ENCODE measurements around the gene LPP.
A peak's percentile ranks its signal among the peaks of the same experiment; 100 is the strongest.

The LPP gene

DNA sequence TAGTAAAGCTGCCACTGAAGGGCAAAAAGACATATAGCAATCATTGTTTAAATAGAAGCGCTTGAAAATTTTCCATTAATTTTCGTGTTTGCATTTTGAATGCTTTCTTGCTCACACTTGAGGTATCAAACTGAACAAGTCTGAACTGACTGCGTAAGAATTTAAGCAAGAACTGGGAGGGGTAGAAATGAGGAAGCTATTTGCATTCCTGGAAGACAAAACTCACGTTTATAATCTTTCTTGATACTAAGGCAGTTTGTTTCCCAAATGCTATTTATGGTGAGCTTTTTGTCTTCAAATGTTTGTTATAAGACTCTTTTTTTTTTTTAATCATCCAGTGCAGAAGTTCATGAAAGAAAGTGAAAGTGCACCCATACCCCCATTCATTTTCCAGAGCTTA lies 518.0 kb downstream of the LPP start:
- Histone ChIP-seq H3K27ac (ENCODE audit: low read depth, low read length, poor library complexity, severe bottlenecking) (no peak overlapping the region), H3K4me2 (ENCODE audit: low read length) (peak overlapping the region; percentile 23)

DNA sequence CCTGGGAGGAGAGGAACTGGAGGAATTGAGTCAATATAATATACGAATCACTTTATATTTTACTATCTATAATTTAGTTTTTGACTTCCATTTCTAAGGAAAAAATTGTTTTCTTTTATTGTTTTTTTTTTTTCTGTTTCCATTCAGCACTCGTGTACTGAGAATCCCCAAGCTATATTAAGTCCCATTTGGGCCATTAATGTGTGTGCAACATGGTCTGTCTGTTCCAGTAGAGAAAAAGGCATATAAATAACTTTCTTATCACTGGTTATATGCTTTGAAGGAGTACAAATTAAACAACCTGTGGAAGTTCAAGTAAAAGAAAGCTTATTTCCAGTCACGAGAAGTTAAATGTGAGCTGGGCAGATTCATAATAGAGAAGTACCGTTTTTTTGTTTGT lies 518.9 kb downstream of the LPP start:
- Histone ChIP-seq H3K9me3 (ENCODE audit: low read length) (no peaks in the 10 kb centered on the region), H2AFZ (ENCODE audit: low read length) (no peak overlapping the region), H3K4me1 (ENCODE audit: insufficient read depth, low read length, severe bottlenecking) (peaks cover 11% of the 10 kb centered on the region), H3K4me2 (ENCODE audit: low read length) (no peak overlapping the region), H3K4me3 (ENCODE audit: low read depth, low read length, poor library complexity, severe bottlenecking) (no peak overlapping the region), H3K27me3 (ENCODE audit: insufficient read depth, low read length) (no peaks in the 10 kb centered on the region), H3K36me3 (ENCODE audit: insufficient read depth, low read length) (no peaks in the 10 kb centered on the region; the same call in 1 of the 2 replicates), H4K20me1 (ENCODE audit: insufficient read depth, low read length) (no peaks in the 10 kb centered on the region), H3K79me2 (ENCODE audit: insufficient read depth, low read length) (no peaks in the 10 kb centered on the region), H3K9ac (ENCODE audit: low read length) (no peak overlapping the region), H3K9me2 (ENCODE audit: low read depth, low read length) (no peaks in the 10 kb centered on the region), H3K27ac (ENCODE audit: low read depth, low read length, poor library complexity, severe bottlenecking) (no peak overlapping the region), H3F3A (ENCODE audit: insufficient read depth, low read length) (no peaks in the 10 kb centered on the region)
- TF ChIP-seq, protein P1, sequence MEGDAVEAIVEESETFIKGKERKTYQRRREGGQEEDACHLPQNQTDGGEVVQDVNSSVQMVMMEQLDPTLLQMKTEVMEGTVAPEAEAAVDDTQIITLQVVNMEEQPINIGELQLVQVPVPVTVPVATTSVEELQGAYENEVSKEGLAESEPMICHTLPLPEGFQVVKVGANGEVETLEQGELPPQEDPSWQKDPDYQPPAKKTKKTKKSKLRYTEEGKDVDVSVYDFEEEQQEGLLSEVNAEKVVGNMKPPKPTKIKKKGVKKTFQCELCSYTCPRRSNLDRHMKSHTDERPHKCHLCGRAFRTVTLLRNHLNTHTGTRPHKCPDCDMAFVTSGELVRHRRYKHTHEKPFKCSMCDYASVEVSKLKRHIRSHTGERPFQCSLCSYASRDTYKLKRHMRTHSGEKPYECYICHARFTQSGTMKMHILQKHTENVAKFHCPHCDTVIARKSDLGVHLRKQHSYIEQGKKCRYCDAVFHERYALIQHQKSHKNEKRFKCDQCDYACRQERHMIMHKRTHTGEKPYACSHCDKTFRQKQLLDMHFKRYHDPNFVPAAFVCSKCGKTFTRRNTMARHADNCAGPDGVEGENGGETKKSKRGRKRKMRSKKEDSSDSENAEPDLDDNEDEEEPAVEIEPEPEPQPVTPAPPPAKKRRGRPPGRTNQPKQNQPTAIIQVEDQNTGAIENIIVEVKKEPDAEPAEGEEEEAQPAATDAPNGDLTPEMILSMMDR (IDR thresholded peaks at IDR 0.05; ENCODE audit: low read length), result no peak
- TF ChIP-seq EZH2 (IDR thresholded peaks at IDR 0.05; ENCODE audit: borderline replicate concordance, low read length), result no peak

More for the DNA sequence above, 518.0 kb downstream of the LPP start:
- Histone ChIP-seq H2AFZ (ENCODE audit: low read length) (no peak overlapping the region), H3F3A (ENCODE audit: insufficient read depth, low read length) (no peaks in the 10 kb centered on the region), H3K79me2 (ENCODE audit: insufficient read depth, low read length) (no peaks in the 10 kb centered on the region), H3K9me2 (ENCODE audit: low read depth, low read length) (no peaks in the 10 kb centered on the region), H3K4me3 (ENCODE audit: low read depth, low read length, poor library complexity, severe bottlenecking) (no peak overlapping the region), H3K9ac (ENCODE audit: low read length) (no peak overlapping the region), H4K20me1 (ENCODE audit: insufficient read depth, low read length) (no peaks in the 10 kb centered on the region), H3K9me3 (ENCODE audit: low read length) (no peaks in the 10 kb centered on the region), H3K4me1 (ENCODE audit: insufficient read depth, low read length, severe bottlenecking) (peaks cover 11% of the 10 kb centered on the region), H3K27me3 (ENCODE audit: insufficient read depth, low read length) (no peaks in the 10 kb centered on the region), H3K36me3 (ENCODE audit: insufficient read depth, low read length) (no peaks in the 10 kb centered on the region; the same call in 1 of the 2 replicates)
- TF ChIP-seq EZH2 (IDR thresholded peaks at IDR 0.05; ENCODE audit: borderline replicate concordance, low read length), result no peak
- TF ChIP-seq, protein P1 (IDR thresholded peaks at IDR 0.05; ENCODE audit: low read length), result no peak

DNA sequence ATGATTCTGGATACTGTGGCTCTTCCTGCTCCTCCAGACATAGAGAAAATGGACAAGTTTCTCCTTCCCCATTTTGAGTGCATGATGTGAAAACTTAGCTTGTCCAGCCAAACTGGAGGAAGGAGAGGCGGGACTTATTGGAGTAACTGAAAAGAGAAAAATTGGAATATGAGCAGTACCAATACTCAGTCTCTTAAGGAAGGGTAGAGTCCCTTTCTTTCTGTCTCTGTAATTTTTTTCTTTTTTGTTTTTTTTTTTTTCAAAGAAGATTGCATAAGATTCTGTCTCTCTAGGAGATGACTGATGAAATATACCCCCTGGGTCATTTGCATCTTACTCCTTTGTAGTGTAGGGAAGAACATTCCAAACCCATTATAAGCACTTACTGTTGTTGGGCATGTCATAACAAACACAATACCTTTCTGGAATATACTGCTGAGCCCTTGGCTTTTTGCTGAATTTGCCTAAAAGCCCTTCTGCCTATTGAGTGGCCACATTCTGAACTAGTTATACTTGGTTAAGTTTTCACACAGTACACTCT lies 519.8 kb downstream of the LPP start:
- Histone ChIP-seq H3K79me2 (ENCODE audit: insufficient read depth, low read length) (no peaks in the 10 kb centered on the region), H3K9me3 (ENCODE audit: low read length) (no peaks in the 10 kb centered on the region), H3K9ac (ENCODE audit: low read length) (no peak overlapping the region), H3K27me3 (ENCODE audit: insufficient read depth, low read length) (no peaks in the 10 kb centered on the region), H3K4me2 (ENCODE audit: low read length) (no peak overlapping the region), H3K9me2 (ENCODE audit: low read depth, low read length) (no peaks in the 10 kb centered on the region), H3F3A (ENCODE audit: insufficient read depth, low read length) (no peaks in the 10 kb centered on the region), H3K27ac (ENCODE audit: low read depth, low read length, poor library complexity, severe bottlenecking) (no peak overlapping the region), H3K4me3 (ENCODE audit: low read depth, low read length, poor library complexity, severe bottlenecking) (no peak overlapping the region), H4K20me1 (ENCODE audit: insufficient read depth, low read length) (no peaks in the 10 kb centered on the region), H3K36me3 (ENCODE audit: insufficient read depth, low read length) (no peaks in the 10 kb centered on the region; the same call in 1 of the 2 replicates), H3K4me1 (ENCODE audit: insufficient read depth, low read length, severe bottlenecking) (peaks cover 11% of the 10 kb centered on the region), H2AFZ (ENCODE audit: low read length) (no peak overlapping the region)
- no peak for TF ChIP-seq EZH2 (IDR thresholded peaks at IDR 0.05; ENCODE audit: borderline replicate concordance, low read length)
- TF ChIP-seq, protein P1 (IDR thresholded peaks at IDR 0.05; ENCODE audit: low read length), result no peak
